K562 (cell line): Measurements from ENCODE around the gene CNOT6L.

ENCODE experiments used
- ARHGAP35 ChIP-seq: fragments of 450-650 bp; IDR thresholded peaks from 2 replicates; pipeline ENCODE4 v1.6.1; 2018; ENCODE audit not compliant: partially characterized antibody
- FOXP1 ChIP-seq: sonication (generic); formaldehyde crosslinking; IDR thresholded peaks from 2 replicates; pipeline ENCODE4 v1.8.0; 2022; ENCODE audit warnings: mild to moderate bottlenecking, missing genetic modification reagents
- TF ChIP-seq, protein P1 (sequence below): fragments of 200-600 bp; sonication (generic); IDR thresholded peaks from one replicate; pipeline ENCODE4 v1.6.1; 2012; ENCODE audit warnings: mild to moderate bottlenecking, low read depth, low read length, inconsistent platforms
- TF ChIP-seq, protein P2 (sequence below): sonication (generic); formaldehyde crosslinking; IDR thresholded peaks from 2 replicates; pipeline ENCODE4 v1.8.0; 2022; ENCODE audit warnings: mild to moderate bottlenecking, missing genetic modification reagents

DNA sequence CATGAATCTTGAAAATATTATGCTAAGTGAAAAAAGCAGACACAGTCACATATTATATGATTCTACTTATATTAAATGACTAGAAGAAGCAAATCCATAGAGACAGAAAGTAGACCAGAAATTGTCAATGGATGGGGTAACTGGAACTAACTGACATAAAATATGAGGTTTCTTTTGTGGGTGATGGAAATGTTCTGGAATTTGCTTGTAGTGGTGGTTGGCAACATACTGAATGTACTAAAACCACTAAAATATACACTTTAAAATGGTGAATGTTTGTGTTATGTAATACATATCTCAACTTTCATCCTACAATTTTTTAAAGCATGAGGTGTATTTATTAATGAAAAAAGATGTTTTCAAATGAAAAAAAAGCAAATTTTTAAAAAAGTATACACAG, 14.7 kb downstream of the CNOT6L start:
- TF ChIP-seq FOXP1 = no peak
- no peak for TF ChIP-seq ARHGAP35
- TF ChIP-seq, protein P1, sequence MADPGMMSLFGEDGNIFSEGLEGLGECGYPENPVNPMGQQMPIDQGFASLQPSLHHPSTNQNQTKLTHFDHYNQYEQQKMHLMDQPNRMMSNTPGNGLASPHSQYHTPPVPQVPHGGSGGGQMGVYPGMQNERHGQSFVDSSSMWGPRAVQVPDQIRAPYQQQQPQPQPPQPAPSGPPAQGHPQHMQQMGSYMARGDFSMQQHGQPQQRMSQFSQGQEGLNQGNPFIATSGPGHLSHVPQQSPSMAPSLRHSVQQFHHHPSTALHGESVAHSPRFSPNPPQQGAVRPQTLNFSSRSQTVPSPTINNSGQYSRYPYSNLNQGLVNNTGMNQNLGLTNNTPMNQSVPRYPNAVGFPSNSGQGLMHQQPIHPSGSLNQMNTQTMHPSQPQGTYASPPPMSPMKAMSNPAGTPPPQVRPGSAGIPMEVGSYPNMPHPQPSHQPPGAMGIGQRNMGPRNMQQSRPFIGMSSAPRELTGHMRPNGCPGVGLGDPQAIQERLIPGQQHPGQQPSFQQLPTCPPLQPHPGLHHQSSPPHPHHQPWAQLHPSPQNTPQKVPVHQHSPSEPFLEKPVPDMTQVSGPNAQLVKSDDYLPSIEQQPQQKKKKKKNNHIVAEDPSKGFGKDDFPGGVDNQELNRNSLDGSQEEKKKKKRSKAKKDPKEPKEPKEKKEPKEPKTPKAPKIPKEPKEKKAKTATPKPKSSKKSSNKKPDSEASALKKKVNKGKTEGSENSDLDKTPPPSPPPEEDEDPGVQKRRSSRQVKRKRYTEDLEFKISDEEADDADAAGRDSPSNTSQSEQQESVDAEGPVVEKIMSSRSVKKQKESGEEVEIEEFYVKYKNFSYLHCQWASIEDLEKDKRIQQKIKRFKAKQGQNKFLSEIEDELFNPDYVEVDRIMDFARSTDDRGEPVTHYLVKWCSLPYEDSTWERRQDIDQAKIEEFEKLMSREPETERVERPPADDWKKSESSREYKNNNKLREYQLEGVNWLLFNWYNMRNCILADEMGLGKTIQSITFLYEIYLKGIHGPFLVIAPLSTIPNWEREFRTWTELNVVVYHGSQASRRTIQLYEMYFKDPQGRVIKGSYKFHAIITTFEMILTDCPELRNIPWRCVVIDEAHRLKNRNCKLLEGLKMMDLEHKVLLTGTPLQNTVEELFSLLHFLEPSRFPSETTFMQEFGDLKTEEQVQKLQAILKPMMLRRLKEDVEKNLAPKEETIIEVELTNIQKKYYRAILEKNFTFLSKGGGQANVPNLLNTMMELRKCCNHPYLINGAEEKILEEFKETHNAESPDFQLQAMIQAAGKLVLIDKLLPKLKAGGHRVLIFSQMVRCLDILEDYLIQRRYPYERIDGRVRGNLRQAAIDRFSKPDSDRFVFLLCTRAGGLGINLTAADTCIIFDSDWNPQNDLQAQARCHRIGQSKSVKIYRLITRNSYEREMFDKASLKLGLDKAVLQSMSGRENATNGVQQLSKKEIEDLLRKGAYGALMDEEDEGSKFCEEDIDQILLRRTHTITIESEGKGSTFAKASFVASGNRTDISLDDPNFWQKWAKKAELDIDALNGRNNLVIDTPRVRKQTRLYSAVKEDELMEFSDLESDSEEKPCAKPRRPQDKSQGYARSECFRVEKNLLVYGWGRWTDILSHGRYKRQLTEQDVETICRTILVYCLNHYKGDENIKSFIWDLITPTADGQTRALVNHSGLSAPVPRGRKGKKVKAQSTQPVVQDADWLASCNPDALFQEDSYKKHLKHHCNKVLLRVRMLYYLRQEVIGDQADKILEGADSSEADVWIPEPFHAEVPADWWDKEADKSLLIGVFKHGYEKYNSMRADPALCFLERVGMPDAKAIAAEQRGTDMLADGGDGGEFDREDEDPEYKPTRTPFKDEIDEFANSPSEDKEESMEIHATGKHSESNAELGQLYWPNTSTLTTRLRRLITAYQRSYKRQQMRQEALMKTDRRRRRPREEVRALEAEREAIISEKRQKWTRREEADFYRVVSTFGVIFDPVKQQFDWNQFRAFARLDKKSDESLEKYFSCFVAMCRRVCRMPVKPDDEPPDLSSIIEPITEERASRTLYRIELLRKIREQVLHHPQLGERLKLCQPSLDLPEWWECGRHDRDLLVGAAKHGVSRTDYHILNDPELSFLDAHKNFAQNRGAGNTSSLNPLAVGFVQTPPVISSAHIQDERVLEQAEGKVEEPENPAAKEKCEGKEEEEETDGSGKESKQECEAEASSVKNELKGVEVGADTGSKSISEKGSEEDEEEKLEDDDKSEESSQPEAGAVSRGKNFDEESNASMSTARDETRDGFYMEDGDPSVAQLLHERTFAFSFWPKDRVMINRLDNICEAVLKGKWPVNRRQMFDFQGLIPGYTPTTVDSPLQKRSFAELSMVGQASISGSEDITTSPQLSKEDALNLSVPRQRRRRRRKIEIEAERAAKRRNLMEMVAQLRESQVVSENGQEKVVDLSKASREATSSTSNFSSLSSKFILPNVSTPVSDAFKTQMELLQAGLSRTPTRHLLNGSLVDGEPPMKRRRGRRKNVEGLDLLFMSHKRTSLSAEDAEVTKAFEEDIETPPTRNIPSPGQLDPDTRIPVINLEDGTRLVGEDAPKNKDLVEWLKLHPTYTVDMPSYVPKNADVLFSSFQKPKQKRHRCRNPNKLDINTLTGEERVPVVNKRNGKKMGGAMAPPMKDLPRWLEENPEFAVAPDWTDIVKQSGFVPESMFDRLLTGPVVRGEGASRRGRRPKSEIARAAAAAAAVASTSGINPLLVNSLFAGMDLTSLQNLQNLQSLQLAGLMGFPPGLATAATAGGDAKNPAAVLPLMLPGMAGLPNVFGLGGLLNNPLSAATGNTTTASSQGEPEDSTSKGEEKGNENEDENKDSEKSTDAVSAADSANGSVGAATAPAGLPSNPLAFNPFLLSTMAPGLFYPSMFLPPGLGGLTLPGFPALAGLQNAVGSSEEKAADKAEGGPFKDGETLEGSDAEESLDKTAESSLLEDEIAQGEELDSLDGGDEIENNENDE = no peak
- TF ChIP-seq, protein P2, sequence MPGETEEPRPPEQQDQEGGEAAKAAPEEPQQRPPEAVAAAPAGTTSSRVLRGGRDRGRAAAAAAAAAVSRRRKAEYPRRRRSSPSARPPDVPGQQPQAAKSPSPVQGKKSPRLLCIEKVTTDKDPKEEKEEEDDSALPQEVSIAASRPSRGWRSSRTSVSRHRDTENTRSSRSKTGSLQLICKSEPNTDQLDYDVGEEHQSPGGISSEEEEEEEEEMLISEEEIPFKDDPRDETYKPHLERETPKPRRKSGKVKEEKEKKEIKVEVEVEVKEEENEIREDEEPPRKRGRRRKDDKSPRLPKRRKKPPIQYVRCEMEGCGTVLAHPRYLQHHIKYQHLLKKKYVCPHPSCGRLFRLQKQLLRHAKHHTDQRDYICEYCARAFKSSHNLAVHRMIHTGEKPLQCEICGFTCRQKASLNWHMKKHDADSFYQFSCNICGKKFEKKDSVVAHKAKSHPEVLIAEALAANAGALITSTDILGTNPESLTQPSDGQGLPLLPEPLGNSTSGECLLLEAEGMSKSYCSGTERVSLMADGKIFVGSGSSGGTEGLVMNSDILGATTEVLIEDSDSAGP = no peak
